ENCODE results near the gene PDGFD.

DNA sequence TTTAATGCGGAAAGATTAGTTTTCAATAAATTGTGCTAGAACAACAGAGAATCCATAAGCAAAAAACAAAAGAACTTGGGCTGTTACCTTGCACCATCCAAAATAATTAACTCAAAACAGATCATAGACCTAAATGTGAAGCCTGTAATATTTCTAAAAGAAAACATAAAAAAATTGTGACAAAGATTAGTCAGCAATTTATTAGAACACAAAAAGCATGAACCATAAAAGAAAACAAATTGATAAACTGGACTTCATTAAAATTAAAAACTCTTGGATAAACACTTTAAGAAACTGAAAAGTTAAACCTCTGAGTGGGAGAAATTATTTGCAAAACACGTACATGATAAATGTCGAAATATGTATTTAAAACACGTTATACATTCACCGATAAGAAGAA is 106.0 kb downstream of the PDGFD start:
- TF ChIP-seq CTCF (conservative IDR thresholded peaks at IDR 0.05 in 1 of 2, IDR thresholded peaks at IDR 0.05 in 1 of 2; ENCODE audit: low read depth in 1 of 2, low read length in 2 of 2) = no peak
- no peak for TF ChIP-seq EZH2 (IDR thresholded peaks at IDR 0.05; ENCODE audit: low read length, missing control alignments)
